Kidney glomerular epithelial cell (primary cell): Measurements from ENCODE around the gene USH1C.

Experiments used
- DNase-seq: peaks from one replicate; lab custom pipeline; 2025; lab: John Stamatoyannopoulos, UW

The USH1C gene

GRCh38 chr11:17504330-17505107 is 39.7 kb downstream of the USH1C start:
- DNase-seq: peak; percentile 64

- DNase-seq: no peak
Measured at GRCh38 chr11:17502630-17503029, 41.6 kb downstream of the USH1C start.

GRCh38 chr11:17500673-17501072 is 43.5 kb downstream of the USH1C start:
- no peak for DNase-seq

- DNase-seq: no peak
Measured at GRCh38 chr11:17498475-17498874, 45.7 kb downstream of the USH1C start.

GRCh38 chr11:17498058-17498457 is 46.2 kb downstream of the USH1C start:
- no peak for DNase-seq

- no peak for DNase-seq
Measured at GRCh38 chr11:17496406-17496805, 47.8 kb downstream of the USH1C start.

- DNase-seq: no peak
Measured at GRCh38 chr11:17494019-17494418, 50.2 kb downstream of the USH1C start.

GRCh38 chr11:17490938-17491337 is 53.3 kb downstream of the USH1C start:
- DNase-seq: no peak

- no peak for DNase-seq
Measured at GRCh38 chr11:17490232-17490631, 54.0 kb downstream of the USH1C start.

- no peak for DNase-seq
Measured at GRCh38 chr11:17489751-17490150, 54.5 kb downstream of the USH1C start.

- DNase-seq: no peak
Measured at GRCh38 chr11:17488563-17488962, 55.7 kb downstream of the USH1C start.

GRCh38 chr11:17486646-17487045 is 57.6 kb downstream of the USH1C start:
- DNase-seq: no peak

- DNase-seq: no peak
Measured at GRCh38 chr11:17483505-17483904, 60.7 kb downstream of the USH1C start.

GRCh38 chr11:17481905-17482304 is 62.3 kb downstream of the USH1C start:
- no peak for DNase-seq

- no peak for DNase-seq
Measured at GRCh38 chr11:17479284-17480214, 64.7 kb downstream of the USH1C start.

GRCh38 chr11:17478070-17478469 is 66.1 kb downstream of the USH1C start:
- no peak for DNase-seq

GRCh38 chr11:17477361-17477760 is 66.9 kb downstream of the USH1C start:
- DNase-seq: no peak

- no peak for DNase-seq
Measured at GRCh38 chr11:17477084-17477333, 67.2 kb downstream of the USH1C start.

- DNase-seq: no peak
Measured at GRCh38 chr11:17476317-17477083, 67.7 kb downstream of the USH1C start, which contains the start of gene ABCC8. TSS of gene ABCC8 (minus strand) at chr11:17476845. CDS start at chr11:17476776, 69 bp downstream.

GRCh38 chr11:17475666-17476316 is 68.4 kb downstream of the USH1C start:
- no peak for DNase-seq

GRCh38 chr11:17473071-17473744 is 71.0 kb downstream of the USH1C start:
- DNase-seq: no peak
